OCI-LY7 (cell line): ENCODE measurements around the gene MZB1.

Experiments
- CTCF ChIP-seq: fragments of 200-600 bp; sonication (generic); conservative IDR thresholded peaks from 2 replicates; pipeline ENCODE4 v1.5.1; 2014; ENCODE audit warnings: mild to moderate bottlenecking, antibody characterized with exemption, low read length, moderate library complexity, mixed read lengths
- EZH2phosphoT487 ChIP-seq: fragments of 200-600 bp; sonication (generic); IDR thresholded peaks from 2 replicates; pipeline ENCODE4 v1.6.1; 2018; ENCODE audit warnings: low read depth, borderline replicate concordance, mild to moderate bottlenecking, mixed run types, antibody characterized with exemption, low read length, moderate library complexity, mixed read lengths

- no peak for TF ChIP-seq CTCF
- no peak for TF ChIP-seq EZH2phosphoT487
These were observed 1.4 kb downstream of the MZB1 start for GRCh38 chr5:139388198-139388821.
